Measurements from ENCODE around the gene HINT3.

The HINT3 gene

DNA sequence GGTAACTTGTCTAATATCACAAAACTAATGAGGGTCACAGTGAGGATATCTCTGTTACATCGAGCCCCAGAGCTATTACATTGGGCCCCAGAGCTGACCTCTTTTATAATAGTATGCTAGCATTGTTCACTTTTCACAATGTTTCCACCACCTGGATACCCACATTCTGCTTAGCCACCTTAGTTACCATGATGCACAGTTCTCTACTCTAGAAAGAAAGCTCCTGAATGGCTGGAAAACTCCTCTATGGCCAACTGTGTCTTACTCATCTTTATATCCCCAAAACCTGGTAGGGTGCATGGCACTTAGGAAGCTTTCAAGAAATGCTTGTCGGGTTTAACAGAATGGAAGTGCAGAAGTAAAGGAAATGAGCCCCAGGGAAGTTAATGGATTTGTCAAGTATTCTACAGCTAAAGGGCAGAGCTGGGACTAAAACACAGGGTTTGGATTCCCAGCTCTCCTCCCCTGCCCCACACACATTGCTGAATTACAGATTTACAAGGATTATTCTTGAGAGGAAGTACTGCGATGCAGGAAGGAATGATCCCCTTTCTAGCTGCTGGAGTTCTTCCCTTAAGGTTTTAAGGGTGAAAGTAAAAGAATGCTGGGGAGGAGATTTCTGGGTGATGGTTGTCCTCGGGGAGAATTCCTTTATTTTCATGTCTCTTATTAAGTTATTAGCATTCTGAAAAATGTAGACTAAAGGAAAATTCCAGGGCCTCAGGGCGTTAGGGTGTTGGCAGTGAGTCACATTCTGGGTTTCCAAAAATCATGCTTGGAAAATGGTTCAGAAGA, 16.1 kb upstream of the HINT3 start:
- Histone ChIP-seq H3K4me1 (ENCODE audit: control insufficient read depth, insufficient read depth, low read length) (peaks cover 24% of the 10 kb centered on the region), H3K4me3 (ENCODE audit: low read length) (no peak overlapping the region), H3K27me3 (replicated peaks; ENCODE audit: control insufficient read depth, insufficient read depth, low read length) (no peaks in the 10 kb centered on the region), H3K9me3 (ENCODE audit: control insufficient read depth, low read length) (no peaks in the 10 kb centered on the region), H3K9ac (ENCODE audit: low read length) (peak overlapping the region; percentile 38), H3K36me3 (ENCODE audit: control insufficient read depth, insufficient read depth, low read length, severe bottlenecking) (no peaks in the 10 kb centered on the region)
- DNase-seq (ENCODE audit: low read depth), result peak; percentile 82

DNA sequence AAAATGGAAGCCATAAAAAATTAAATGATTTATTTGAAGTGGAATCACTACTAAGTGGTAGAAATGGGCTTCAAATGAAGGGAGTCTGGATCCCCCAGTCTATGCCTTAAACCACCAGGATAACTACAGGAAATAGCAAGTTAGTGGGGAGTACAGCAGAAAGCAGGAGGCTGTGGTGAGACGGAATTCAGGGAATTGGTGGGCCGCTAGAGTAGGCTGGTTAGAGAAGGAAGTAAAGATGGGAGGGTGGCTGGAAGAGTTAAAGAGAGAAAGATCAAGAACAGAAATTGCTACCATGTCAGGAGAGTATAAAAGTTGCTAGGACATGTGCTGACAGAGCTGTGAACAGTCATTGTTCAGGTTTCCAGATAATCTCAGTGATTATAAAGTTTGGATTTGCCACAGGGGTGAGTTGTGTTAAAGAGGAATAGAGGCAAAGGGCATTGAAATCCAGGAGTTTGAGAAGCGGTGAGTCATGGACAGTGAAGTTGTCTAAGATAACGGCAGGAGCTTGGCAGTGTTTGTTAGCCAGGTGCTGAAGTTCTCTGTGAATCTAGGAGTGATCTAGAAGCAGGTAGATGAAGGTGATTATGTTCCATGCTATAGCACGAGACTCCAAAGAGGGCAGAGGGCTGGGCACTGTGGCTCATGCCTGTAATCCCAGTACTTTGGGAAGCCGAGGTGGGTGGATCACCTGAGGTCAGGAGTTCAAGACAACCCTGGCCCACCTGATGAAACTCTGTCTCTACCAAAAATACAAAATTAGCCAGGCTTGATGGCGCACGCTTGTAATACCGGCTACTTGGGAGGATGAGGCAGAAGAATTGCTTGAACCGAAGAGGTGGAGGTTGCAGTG, 13.7 kb upstream of the HINT3 start:
- Histone ChIP-seq H3K4me3 (ENCODE audit: low read length) (no peak overlapping the region), H3K27me3 (replicated peaks; ENCODE audit: control insufficient read depth, insufficient read depth, low read length) (no peaks in the 10 kb centered on the region), H3K9ac (ENCODE audit: low read length) (no peak overlapping the region), H3K9me3 (ENCODE audit: control insufficient read depth, low read length) (no peaks in the 10 kb centered on the region), H3K4me1 (ENCODE audit: control insufficient read depth, insufficient read depth, low read length) (peaks cover 47% of the 10 kb centered on the region), H3K36me3 (ENCODE audit: control insufficient read depth, insufficient read depth, low read length, severe bottlenecking) (no peaks in the 10 kb centered on the region)
- DNase-seq (ENCODE audit: low read depth), result no peak

DNA sequence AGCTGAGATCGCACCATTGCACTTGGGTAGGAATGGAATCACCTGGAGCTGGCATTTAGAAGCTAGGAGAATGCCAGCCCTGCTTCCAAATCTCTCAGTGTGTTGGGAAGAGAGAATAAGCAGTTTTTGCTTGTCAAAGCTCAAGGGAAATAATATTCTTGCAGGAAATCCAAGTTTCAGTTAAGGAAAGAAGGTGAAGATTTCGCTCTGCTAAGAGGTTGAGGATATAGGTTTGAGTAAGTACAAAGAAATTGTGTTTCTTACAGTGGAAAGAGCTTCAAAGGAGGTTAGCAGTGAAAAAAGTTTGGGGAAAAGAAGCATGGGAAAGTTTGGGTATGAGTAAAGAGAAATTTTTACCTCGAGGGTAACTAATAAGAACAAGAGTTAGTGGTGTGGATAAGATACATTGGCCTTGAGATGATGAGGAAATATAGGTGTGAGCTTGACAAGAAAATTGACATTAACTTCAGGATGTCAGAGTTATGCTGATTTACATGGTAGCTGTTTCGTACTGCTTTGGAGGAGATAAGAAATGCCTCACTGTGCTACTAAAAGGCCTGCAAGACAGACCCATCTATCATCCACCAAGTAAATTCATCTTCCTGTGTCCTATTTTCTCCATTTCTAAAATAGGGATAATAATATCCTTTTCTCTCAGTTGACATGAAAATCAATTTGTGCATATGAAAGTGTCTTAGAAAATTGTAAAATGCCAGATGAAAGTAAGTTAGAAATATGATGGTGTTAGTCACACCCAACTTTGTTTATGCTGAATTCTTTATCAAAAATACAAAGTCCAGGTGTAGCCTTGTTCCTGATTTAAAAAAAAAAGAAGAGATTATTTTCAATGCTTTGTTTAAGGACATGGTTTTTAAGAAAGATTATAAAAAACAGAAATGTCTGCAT, 12.8 kb upstream of the HINT3 start:
- no peaks in the 10 kb centered on the region for H3K36me3 ChIP-seq (ENCODE audit: control insufficient read depth, insufficient read depth, low read length, severe bottlenecking)
- H3K4me1 ChIP-seq (ENCODE audit: control insufficient read depth, insufficient read depth, low read length), result peaks cover 49% of the 10 kb centered on the region
- no peak overlapping the region for H3K9ac ChIP-seq (ENCODE audit: low read length)
- no peaks in the 10 kb centered on the region for H3K9me3 ChIP-seq (ENCODE audit: control insufficient read depth, low read length)
- no peaks in the 10 kb centered on the region for H3K27me3 ChIP-seq (replicated peaks; ENCODE audit: control insufficient read depth, insufficient read depth, low read length)
- no peak overlapping the region for H3K4me3 ChIP-seq (ENCODE audit: low read length)
- DNase-seq (ENCODE audit: low read depth), result no peak

DNA sequence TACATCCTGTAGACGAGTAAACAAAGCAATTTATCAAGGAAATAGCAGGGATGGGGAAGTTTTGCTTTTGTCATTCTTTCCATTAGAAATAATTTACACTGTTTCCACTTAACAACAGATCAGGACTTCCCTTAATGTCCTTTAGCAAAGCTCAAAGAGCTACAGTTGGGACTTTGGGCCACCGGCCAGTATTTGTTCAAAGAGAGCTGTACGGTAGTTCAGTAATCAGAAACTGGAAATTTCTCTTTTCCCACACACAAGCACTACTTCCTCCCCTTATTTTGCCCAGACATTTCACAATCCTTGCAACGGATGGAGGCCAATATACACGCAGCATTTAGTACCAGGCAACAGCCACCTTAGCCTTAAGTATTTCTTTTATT, 12.1 kb upstream of the HINT3 start:
- peak; percentile 90 for DNase-seq (ENCODE audit: low read depth)

DNA sequence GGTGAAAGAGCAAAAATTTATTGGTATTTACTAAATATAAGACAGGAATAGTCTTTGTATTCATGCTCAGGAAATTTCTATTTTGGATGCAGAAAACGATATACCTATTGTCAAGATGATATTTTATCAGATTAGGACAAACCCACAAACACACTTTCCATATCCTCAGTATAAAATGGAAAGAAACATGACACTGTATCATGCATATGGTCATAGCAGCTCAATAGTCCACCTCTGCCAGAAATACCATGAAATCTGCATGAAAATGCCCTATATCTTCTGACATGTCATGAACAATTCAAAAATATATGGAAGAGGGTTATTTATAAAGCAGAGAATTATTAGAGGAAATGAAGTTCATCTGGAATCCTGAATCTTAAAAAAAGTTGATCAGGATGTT, 11.7 kb upstream of the HINT3 start:
- no peak overlapping the region for H3K4me3 ChIP-seq (ENCODE audit: low read length)
- H3K4me1 ChIP-seq (ENCODE audit: control insufficient read depth, insufficient read depth, low read length), result peaks cover 49% of the 10 kb centered on the region
- no peaks in the 10 kb centered on the region for H3K9me3 ChIP-seq (ENCODE audit: control insufficient read depth, low read length)
- H3K9ac ChIP-seq (ENCODE audit: low read length), result no peak overlapping the region
- H3K27me3 ChIP-seq (replicated peaks; ENCODE audit: control insufficient read depth, insufficient read depth, low read length), result no peaks in the 10 kb centered on the region
- H3K36me3 ChIP-seq (ENCODE audit: control insufficient read depth, insufficient read depth, low read length, severe bottlenecking), result no peaks in the 10 kb centered on the region
- DNase-seq (ENCODE audit: low read depth), result no peak

More for the DNA sequence above, 12.1 kb upstream of the HINT3 start:
- no peak overlapping the region for H3K4me3 ChIP-seq (ENCODE audit: low read length)
- no peaks in the 10 kb centered on the region for H3K9me3 ChIP-seq (ENCODE audit: control insufficient read depth, low read length)
- no peaks in the 10 kb centered on the region for H3K27me3 ChIP-seq (replicated peaks; ENCODE audit: control insufficient read depth, insufficient read depth, low read length)
- H3K36me3 ChIP-seq (ENCODE audit: control insufficient read depth, insufficient read depth, low read length, severe bottlenecking), result no peaks in the 10 kb centered on the region
- H3K4me1 ChIP-seq (ENCODE audit: control insufficient read depth, insufficient read depth, low read length), result peaks cover 49% of the 10 kb centered on the region
- H3K9ac ChIP-seq (ENCODE audit: low read length), result no peak overlapping the region

DNA sequence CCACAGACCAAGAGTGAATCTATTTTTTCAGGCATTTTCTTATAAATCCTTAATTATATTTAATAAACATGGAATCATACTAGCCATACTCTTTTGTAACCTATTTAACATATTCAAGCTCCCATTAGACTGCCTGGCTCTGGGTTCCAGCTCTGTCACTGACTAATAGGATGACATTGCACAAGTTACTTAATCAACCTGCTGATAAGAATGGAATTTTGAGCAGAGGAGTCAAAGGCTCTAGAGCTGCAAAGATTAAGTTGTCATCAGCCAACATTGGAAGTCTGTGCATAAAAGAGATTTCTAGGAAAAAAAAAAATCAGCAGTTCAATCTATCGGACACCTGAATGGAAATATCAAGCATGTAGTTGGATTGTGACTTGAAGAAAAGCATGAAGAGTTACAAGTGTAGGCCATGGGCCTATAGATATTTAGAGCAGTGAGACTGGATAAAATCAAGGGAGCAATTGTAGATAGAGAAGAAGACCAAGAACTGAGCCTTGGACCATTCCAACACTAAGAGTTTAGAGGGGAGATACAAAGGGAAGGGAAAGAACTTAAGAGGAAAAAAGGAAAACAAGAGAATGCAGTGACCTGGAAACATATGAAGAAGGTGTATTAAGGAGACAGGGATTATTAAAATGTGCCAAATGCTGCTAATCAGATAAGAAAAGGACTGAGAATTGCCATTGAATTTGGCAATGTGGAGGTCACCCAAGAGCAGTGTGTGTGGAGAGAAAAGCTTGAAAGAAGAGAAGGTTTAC, 11.0 kb upstream of the HINT3 start:
- H3K36me3 ChIP-seq (ENCODE audit: control insufficient read depth, insufficient read depth, low read length, severe bottlenecking), result no peaks in the 10 kb centered on the region
- no peaks in the 10 kb centered on the region for H3K27me3 ChIP-seq (replicated peaks; ENCODE audit: control insufficient read depth, insufficient read depth, low read length)
- H3K4me3 ChIP-seq (ENCODE audit: low read length), result peak overlapping the region; percentile 60
- H3K9ac ChIP-seq (ENCODE audit: low read length), result no peak overlapping the region
- H3K4me1 ChIP-seq (ENCODE audit: control insufficient read depth, insufficient read depth, low read length), result peaks cover 45% of the 10 kb centered on the region
- no peaks in the 10 kb centered on the region for H3K9me3 ChIP-seq (ENCODE audit: control insufficient read depth, low read length)
- peak; percentile 22 for DNase-seq (ENCODE audit: low read depth)

DNA sequence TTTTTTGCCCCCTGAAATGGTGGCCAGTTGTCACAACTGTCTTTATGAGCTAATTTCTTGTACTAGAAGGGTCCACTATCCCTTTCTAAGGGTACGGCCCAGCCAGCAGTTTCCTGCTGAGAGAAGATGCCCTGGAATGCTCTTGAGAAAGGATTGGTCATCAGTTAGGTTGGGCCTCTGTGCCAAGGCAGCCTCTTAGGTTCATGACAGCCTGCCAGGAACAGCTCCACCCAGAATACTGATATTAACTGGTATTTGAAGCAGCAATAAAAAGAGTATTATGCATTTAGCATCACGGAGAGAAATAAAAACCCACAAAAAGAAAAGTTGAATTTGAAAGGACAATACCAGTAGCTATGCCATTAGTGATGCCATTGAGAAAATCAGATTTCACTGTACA, 9.0 kb upstream of the HINT3 start:
- no peaks in the 10 kb centered on the region for H3K27me3 ChIP-seq (replicated peaks; ENCODE audit: control insufficient read depth, insufficient read depth, low read length)
- H3K9ac ChIP-seq (ENCODE audit: low read length), result no peak overlapping the region
- peaks cover 38% of the 10 kb centered on the region for H3K4me1 ChIP-seq (ENCODE audit: control insufficient read depth, insufficient read depth, low read length)
- no peaks in the 10 kb centered on the region for H3K36me3 ChIP-seq (ENCODE audit: control insufficient read depth, insufficient read depth, low read length, severe bottlenecking)
- H3K9me3 ChIP-seq (ENCODE audit: control insufficient read depth, low read length), result no peaks in the 10 kb centered on the region
- DNase-seq (ENCODE audit: low read depth), result peak; percentile 58
- no peak overlapping the region for H3K4me3 ChIP-seq (ENCODE audit: low read length)

DNA sequence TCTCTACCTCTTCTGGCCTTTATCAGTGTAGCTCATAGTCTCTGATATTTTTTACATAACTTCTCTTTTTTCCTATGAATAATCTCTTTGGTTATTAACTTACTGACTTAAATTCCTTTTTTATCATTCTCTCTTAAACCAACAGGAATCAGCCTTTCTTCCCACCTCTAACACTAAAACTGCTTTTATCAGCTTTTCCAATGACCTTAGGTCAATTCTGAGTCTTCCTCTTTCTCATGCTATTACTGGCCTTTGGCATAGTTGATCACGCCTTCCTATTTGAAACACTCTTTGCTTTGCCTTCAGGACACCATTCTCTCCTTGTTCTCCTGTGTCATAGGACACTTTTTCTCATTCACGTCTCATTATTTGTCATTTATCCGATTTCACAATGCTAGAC, 8.1 kb upstream of the HINT3 start:
- H3K27me3 ChIP-seq (replicated peaks; ENCODE audit: control insufficient read depth, insufficient read depth, low read length), result no peaks in the 10 kb centered on the region
- H3K36me3 ChIP-seq (ENCODE audit: control insufficient read depth, insufficient read depth, low read length, severe bottlenecking), result no peaks in the 10 kb centered on the region
- DNase-seq (ENCODE audit: low read depth), result no peak
- no peak overlapping the region for H3K9ac ChIP-seq (ENCODE audit: low read length)
- H3K4me1 ChIP-seq (ENCODE audit: control insufficient read depth, insufficient read depth, low read length), result peaks cover 38% of the 10 kb centered on the region
- no peaks in the 10 kb centered on the region for H3K9me3 ChIP-seq (ENCODE audit: control insufficient read depth, low read length)
- no peak overlapping the region for H3K4me3 ChIP-seq (ENCODE audit: low read length)

DNA sequence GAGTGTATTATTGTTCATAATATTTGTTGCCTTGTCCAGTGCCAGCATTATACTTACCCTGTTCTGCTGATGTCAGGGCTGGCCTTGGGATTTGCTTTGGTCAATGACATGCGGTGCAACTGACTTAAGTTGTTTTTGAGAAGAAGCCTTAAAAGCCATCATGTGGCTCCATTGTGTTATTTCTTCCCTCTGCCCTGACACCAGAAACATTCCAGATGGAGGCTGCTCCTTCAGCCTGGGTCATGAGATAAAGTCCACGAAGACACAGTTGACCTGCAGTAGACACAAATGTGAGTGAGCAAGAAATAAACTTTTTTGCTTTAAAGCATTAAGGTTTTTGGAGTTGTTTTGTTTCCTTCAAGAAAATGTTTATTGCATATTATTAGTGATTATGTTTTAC, 7.5 kb upstream of the HINT3 start:
- Histone ChIP-seq H3K36me3 (ENCODE audit: control insufficient read depth, insufficient read depth, low read length, severe bottlenecking) (no peaks in the 10 kb centered on the region), H3K4me1 (ENCODE audit: control insufficient read depth, insufficient read depth, low read length) (peaks cover 38% of the 10 kb centered on the region), H3K9ac (ENCODE audit: low read length) (no peak overlapping the region), H3K9me3 (ENCODE audit: control insufficient read depth, low read length) (no peaks in the 10 kb centered on the region), H3K4me3 (ENCODE audit: low read length) (no peak overlapping the region), H3K27me3 (replicated peaks; ENCODE audit: control insufficient read depth, insufficient read depth, low read length) (no peaks in the 10 kb centered on the region)
- DNase-seq (ENCODE audit: low read depth), result no peak

DNA sequence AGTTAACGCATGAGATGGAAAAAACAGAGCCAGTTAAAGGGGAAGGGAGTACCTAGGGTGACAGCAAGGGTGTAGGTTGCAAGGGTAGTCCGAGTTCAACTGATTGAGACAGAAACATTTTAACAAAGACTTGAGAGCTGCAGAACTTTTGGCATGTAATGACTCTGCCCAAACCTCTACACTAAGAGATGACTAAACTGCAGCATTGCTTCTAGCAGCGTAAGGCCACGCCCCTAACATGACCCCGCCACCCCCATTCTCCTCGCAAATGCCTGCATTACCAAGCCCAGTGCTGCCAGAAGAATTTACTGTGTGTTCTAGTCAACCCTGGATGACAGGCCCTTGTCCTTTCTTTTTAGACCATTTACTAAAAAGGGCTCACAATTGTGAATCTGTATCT, 6.3 kb upstream of the HINT3 start:
- Histone ChIP-seq H3K27me3 (replicated peaks; ENCODE audit: control insufficient read depth, insufficient read depth, low read length) (no peaks in the 10 kb centered on the region), H3K9me3 (ENCODE audit: control insufficient read depth, low read length) (no peaks in the 10 kb centered on the region), H3K4me3 (ENCODE audit: low read length) (no peak overlapping the region), H3K36me3 (ENCODE audit: control insufficient read depth, insufficient read depth, low read length, severe bottlenecking) (no peaks in the 10 kb centered on the region), H3K4me1 (ENCODE audit: control insufficient read depth, insufficient read depth, low read length) (peaks cover 26% of the 10 kb centered on the region), H3K9ac (ENCODE audit: low read length) (no peak overlapping the region)
- peak; percentile 65 for DNase-seq (ENCODE audit: low read depth)
